GM12878 (cell line): ENCODE data around the gene MSI2. TPM values are rescaled to one million over a fixed set of nuclear protein-coding genes. Genes with fewer than 3 reads are reported as not detected.

Experiments used
- ATF7 ChIP-seq: fragments of 450-650 bp; IDR thresholded peaks from 2 replicates; pipeline ENCODE4 v1.6.1; 2016; ENCODE audit warnings: low read depth, mild to moderate bottlenecking
- BCL3 ChIP-seq: IDR thresholded peaks from 2 replicates; pipeline ENCODE4 v1.6.1; 2011; ENCODE audit warnings: borderline replicate concordance, low read depth, mild to moderate bottlenecking, moderate library complexity, low read length; ENCODE audit not compliant: insufficient read depth, poor library complexity, severe bottlenecking
- BCLAF1 ChIP-seq: fragments of 450-650 bp; IDR thresholded peaks from 2 replicates; pipeline ENCODE4 v1.6.1; 2017; ENCODE audit warnings: antibody characterized with exemption, mild to moderate bottlenecking, moderate library complexity
- CHD4 ChIP-seq: fragments of 200-600 bp; sonication (generic); IDR thresholded peaks from 2 replicates; pipeline ENCODE4 v1.6.1; 2016; ENCODE audit warnings: mild to moderate bottlenecking
- MYB ChIP-seq: fragments of 150-350 bp; IDR thresholded peaks from 2 replicates; pipeline ENCODE4 v1.6.1; 2014; ENCODE audit warnings: mild to moderate bottlenecking, low read depth, low read length, borderline replicate concordance
- PML ChIP-seq: IDR thresholded peaks from 2 replicates; pipeline ENCODE4 v1.6.1; 2012; ENCODE audit warnings: low read length, inconsistent platforms
- POU2F2 ChIP-seq: IDR thresholded peaks from 3 replicates; pipeline ENCODE4 v1.6.1; 2011; ENCODE audit warnings: low read depth, mild to moderate bottlenecking, low read length, borderline replicate concordance
- RB1 ChIP-seq: fragments of 450-650 bp; formaldehyde crosslinking; IDR thresholded peaks from 2 replicates; pipeline ENCODE4 v1.6.1; 2017; ENCODE audit warnings: mild to moderate bottlenecking, borderline replicate concordance
- SMARCA5 ChIP-seq: fragments of 450-650 bp; IDR thresholded peaks from 2 replicates; pipeline ENCODE4 v1.6.1; 2017; ENCODE audit warnings: mild to moderate bottlenecking
- SPI1 ChIP-seq: IDR thresholded peaks from 2 replicates; pipeline ENCODE4 v1.6.1; 2011; ENCODE audit warnings: low read depth, mild to moderate bottlenecking, low read length, moderate library complexity, borderline replicate concordance; ENCODE audit not compliant: insufficient read depth
- TARDBP ChIP-seq: IDR thresholded peaks from 2 replicates; pipeline ENCODE4 v1.6.1; 2016; ENCODE audit warnings: borderline replicate concordance
- ZBTB40 ChIP-seq: fragments of 450-650 bp; IDR thresholded peaks from 2 replicates; pipeline ENCODE4 v1.6.1; 2016; ENCODE audit warnings: mild to moderate bottlenecking, moderate library complexity, borderline replicate concordance
- polyA plus RNA-seq, 11 experiments: library from polyadenylated mRNA; depleted of rRNA in 4 of 11; unstranded in 6 of 11; stranded (reverse) in 5 of 11; fragments of >200 nt; fragmentation: Nextera tagmentation in 4 of 11; fragmentation: Illumina TruSeq in 1 of 11; extraction: Ambion mirVana in 4 of 11; extraction: Trizol in 1 of 11; gene quantifications; 1 replicate in 1 of 11; 2 replicates in 10 of 11; pipeline versions ENCODE4 v1.2.1 to v1.2.3, GENCODE V29; 2011 to 2016; ENCODE audit warnings: inconsistent platforms in 2 of 11, missing spikeins in 2 of 11, low read depth in 1 of 11
- total RNA-seq, 4 experiments: library from RNA; depleted of rRNA in 3 of 4; stranded (reverse); fragments of >200 nt in 3 of 4; fragmentation: Illumina TruSeq in 1 of 4; extraction: Trizol in 1 of 4; gene quantifications; 2 replicates each; pipeline versions ENCODE4 v1.2.1 to v1.2.3, GENCODE V29; 2013 to 2021
- TF ChIP-seq, protein P1 (sequence below): fragments of 450-650 bp; IDR thresholded peaks from 2 replicates; pipeline ENCODE4 v1.6.1; 2018; ENCODE audit warnings: mild to moderate bottlenecking, low read depth, moderate library complexity; ENCODE audit not compliant: partially characterized antibody
- TF ChIP-seq, protein P2 (sequence below): fragments of 450-650 bp; IDR thresholded peaks from 2 replicates; pipeline ENCODE4 v1.6.1; 2018; ENCODE audit warnings: borderline replicate concordance, mild to moderate bottlenecking; ENCODE audit not compliant: partially characterized antibody

Gene MSI2
- total and polyA plus RNA-seq, 10 of the 15 experiments (the other 5 are each of a cell fraction or from before 2014, with no cell fraction given), result 6.1 to 76.1 (median 42.0) TPM

DNA sequence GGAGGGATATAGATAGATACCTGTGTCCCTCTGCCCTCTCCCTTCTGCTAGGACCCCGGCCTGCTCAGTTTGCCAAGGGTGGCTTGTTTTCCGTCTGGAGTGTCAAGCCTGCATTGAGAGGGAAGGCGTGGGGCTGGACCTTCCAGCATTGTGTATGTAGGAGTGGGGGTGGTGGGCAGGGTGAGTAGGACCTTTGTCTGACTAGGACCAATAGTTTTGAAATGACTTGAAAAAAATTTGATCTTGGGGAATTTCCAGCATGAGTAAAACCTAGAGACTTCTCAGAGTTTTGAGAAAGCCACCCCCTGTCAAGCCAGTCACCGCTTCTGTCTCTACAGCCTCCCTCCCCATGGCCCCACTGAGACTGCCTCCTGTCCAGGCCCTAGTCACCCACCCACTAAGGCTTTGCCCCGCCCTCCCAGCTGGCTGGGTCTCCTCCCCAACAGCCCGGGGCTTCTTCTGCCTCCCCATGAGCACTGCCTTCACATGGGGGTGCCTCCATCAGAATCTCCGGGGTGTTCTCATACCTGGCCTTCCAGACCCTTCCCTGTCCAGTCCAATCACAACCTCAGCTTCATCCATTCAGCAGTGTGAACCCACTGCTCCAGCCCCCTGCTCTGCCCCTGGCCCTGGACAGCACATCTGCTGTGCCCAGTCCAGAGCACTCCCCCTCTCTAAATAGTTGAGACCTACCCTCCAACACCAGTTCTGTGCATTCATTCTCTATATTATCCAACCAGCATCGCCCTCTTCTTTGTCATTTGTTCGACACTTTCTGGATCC lies 207.0 kb downstream of the MSI2 start (continued):
- TF ChIP-seq ZBTB40, result no peak; the same call in 1 of the 2 replicates
- TF ChIP-seq BCL3, result peak; percentile 85
- peak; percentile 75; the same call in 1 of the 2 replicates for TF ChIP-seq BCLAF1
- TF ChIP-seq SPI1, result 0 out of 2 replicates have a peak, but pooled peaks have one; percentile 13
- TF ChIP-seq RB1, result no peak
- TF ChIP-seq ATF7, result peak; percentile 87
- TF ChIP-seq PML, result no peak; the same call in 1 of the 2 replicates
- TF ChIP-seq POU2F2, result peak; percentile 58; the same call in 2 of the 3 replicates
- TF ChIP-seq CHD4, result no peak
- no peak for TF ChIP-seq TARDBP
- no peak for TF ChIP-seq MYB
- TF ChIP-seq SMARCA5, result peak; percentile 42; the same call in 1 of the 2 replicates
- TF ChIP-seq, protein P1, sequence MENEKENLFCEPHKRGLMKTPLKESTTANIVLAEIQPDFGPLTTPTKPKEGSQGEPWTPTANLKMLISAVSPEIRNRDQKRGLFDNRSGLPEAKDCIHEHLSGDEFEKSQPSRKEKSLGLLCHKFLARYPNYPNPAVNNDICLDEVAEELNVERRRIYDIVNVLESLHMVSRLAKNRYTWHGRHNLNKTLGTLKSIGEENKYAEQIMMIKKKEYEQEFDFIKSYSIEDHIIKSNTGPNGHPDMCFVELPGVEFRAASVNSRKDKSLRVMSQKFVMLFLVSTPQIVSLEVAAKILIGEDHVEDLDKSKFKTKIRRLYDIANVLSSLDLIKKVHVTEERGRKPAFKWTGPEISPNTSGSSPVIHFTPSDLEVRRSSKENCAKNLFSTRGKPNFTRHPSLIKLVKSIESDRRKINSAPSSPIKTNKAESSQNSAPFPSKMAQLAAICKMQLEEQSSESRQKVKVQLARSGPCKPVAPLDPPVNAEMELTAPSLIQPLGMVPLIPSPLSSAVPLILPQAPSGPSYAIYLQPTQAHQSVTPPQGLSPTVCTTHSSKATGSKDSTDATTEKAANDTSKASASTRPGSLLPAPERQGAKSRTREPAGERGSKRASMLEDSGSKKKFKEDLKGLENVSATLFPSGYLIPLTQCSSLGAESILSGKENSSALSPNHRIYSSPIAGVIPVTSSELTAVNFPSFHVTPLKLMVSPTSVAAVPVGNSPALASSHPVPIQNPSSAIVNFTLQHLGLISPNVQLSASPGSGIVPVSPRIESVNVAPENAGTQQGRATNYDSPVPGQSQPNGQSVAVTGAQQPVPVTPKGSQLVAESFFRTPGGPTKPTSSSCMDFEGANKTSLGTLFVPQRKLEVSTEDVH, result no peak
- TF ChIP-seq, protein P2, sequence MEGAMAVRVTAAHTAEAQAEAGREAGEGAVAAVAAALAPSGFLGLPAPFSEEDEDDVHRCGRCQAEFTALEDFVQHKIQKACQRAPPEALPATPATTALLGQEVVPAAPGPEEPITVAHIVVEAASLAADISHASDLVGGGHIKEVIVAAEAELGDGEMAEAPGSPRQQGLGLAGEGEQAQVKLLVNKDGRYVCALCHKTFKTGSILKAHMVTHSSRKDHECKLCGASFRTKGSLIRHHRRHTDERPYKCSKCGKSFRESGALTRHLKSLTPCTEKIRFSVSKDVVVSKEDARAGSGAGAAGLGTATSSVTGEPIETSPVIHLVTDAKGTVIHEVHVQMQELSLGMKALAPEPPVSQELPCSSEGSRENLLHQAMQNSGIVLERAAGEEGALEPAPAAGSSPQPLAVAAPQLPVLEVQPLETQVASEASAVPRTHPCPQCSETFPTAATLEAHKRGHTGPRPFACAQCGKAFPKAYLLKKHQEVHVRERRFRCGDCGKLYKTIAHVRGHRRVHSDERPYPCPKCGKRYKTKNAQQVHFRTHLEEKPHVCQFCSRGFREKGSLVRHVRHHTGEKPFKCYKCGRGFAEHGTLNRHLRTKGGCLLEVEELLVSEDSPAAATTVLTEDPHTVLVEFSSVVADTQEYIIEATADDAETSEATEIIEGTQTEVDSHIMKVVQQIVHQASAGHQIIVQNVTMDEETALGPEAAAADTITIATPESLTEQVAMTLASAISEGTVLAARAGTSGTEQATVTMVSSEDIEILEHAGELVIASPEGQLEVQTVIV, result no peak
